ENCODE measurements around the gene TGFBR1.
A peak's percentile ranks its signal among the peaks of the same experiment; 100 is the strongest.

Gene TGFBR1

DNA sequence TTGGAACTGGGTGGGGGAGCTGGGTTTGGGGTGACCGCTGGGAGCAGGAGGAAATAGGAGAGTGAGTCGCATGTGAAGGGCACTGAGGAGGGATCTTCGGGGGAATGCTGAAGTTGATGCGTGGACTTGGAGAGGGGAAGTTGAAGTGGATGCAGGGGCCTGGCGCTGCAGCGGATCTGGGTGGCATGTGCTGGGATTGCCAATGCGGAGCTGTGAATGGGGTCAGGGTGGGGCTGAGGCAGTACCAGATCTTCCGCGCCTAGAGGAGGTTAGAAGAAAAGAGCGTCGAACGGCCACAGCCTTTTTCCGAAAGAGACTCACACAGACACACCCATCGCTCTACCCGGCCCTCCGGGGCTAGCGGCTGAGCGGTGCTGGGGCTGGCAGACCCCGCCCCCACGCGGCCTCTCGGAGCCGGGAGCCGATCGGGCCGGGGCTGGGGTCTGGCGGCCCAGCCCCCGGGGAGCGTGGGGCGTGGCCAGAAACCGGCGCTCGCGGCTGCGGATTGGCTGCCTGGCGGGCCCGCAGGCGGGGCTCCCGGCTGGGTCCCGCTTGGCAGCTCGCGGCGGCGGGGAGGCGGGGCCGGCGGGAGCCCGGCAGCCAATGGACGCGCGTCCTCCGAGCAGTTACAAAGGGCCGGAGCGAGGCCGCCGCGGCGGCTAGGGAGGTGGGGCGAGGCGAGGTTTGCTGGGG lies at the start of gene TGFBR1:
Gene TGFBR1 (plus strand): TSS at position 655 of the 693 bp plus-strand sequence. CDS start 93 bp downstream, outside the sequence.
- DNase-seq = peak; percentile 55 to 83

DNA sequence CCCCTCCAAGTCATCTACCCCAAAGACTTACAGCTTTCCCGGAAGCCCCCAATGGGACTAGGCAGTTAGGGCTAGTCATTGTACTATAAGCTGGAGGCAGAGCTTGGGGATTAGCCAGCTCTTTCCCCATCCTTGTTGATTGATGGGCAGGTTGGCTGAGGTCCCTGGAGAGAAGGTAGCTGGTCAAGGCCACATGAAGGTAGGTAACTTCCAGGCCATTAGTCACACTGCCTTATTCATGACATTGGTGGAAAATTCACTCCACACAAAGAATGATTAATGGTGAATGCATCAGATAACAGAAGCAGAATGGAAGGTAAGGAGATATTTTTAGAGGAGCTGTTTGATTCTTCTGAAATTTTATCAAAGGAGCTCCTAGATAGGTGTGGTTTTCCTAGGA lies 49.5 kb upstream of the TGFBR1 start:
- DNase-seq = no peak

DNA sequence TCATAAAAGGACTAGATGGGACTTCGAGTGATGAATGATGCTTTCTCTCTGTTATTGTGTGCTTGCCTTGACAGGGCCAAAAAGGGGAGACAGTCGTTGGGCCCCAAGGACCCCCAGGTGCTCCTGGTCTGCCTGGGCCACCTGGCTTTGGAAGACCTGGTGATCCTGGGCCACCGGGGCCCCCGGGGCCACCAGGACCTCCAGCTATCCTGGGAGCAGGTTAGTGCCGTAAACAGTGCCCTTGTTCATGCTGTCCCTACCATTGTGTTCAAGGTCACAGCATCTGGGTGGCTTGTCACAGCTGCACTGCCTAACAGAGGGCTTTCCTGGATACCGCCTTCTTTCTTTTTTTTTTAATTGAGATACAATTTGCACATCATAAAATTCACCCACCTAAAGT lies 48.7 kb upstream of the TGFBR1 start:
- no peak for DNase-seq

DNA sequence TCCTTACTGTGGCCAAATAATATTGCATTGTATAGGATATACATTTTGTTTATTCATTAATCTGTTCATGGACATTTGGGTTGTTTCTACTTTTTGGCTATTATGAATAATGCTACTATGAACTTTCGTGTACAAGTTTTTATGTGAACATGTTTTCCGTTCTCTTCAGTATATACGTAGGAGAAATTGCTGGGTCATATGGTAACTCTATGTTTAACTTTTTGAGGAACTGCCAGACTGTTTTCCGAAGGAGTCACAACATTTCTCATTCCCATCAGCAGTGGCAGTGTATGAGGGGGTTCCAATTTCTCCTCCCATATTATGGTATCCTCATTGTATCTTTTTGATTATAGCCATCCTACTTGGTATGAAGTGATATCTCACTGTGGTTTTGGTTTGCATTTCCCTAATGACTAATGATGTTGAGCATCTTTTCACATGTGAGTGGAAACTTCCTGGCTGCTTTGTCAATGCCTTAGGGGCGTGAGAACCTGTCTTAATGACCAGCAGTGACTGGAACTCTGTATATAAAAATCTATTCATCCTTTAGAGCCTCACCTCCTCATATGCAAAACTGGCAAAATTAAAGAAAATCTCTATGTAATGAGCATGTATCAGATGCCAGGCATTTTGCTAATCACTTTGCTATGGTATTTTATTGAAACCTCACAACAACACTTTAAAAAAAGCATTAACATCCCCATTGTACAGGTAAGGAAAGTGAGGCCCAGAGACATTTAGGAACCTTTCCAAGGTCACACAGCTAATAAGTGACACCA lies 47.8 kb upstream of the TGFBR1 start:
- peak in 1 of 2 experiments; percentile 22 for DNase-seq

DNA sequence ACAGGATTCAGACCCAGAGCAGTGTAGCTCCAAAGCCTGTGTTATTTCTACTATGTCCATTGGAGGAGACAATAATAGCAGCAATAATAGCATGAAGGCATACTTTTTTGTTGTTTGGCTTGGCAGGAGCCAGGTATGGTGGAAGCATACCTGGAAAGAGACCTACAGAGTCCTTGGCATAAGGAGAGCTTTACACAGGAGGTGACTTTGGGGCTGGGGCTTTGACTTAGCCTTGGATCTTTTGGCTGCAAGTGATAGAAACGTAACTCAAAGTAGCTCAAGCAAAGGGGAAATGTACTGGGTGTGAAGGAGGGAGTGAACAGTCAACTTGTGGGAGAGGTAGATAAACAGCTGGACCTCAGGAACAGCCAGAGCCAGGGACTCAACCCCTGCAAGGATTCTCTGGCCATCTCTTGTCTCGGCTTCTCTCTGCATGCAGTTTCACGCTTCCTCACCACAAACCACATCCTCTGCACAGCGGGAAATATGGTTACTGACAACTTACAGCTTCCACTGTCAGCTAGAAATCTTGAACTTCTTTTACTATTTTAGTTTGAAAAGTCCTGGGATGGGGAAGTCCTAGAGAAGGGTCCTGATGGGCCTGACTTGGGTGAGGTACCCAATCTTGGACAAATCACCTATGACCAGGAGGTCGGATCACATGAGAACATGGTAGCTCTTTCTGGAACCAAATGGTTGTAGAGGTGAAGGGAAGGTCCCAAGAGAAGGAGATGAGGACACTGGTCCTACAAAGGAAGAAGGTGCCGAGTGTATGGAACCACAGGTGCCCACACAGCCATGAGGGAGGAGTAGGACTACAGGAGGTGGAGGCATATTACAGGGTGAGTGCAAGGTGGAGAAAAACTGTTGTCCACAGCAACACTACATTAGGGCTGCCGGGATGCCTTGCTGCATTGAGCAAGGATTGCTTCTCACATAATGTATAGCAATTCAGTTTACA lies 47.0 kb upstream of the TGFBR1 start:
- DNase-seq = peak in 1 of 2 experiments; percentile 41

DNA sequence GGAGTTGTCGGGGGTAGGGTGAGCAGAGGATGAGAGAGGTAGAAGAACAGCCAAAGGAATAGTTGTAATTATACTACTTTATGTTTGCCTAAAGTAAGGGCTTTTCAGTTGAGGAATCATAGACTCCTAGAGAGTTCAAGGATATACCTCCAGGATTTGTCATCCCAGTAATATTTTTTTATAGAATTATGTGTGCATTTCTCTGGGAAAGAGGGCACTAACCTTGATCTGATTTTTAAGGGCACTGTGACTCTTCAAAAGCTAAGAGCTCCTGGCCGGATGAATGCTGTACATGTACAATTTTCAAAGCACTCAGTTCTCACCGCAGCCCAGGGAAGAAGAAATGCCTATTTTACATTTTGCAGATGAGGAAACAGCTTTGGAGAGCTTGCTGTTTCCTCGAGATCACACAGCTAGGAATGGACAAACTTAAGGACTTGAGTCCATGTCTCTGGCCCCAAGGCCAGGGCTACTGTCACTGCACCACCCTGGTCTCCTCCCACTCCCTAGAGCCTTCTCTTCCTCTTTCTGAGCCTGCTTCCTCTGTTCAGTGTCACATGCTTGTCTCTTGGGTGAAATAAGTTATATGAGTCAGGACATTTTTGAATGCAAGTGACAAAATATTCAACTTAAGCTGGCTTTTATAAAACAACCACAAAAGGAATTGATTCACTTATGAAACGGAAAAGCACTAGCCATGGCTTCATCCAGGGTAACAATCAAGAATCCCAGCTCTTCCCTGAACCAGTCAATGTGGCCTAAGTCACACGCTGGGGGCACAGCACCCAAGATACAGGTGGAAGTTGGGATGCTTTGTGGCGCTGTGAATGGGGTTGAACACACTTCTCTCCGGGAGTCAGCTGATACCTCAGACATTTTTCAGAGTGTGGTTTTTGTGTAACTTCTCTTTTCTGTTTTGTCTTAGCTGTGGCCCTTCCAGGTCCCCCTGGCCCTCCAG lies 45.7 kb upstream of the TGFBR1 start:
- DNase-seq = no peak

DNA sequence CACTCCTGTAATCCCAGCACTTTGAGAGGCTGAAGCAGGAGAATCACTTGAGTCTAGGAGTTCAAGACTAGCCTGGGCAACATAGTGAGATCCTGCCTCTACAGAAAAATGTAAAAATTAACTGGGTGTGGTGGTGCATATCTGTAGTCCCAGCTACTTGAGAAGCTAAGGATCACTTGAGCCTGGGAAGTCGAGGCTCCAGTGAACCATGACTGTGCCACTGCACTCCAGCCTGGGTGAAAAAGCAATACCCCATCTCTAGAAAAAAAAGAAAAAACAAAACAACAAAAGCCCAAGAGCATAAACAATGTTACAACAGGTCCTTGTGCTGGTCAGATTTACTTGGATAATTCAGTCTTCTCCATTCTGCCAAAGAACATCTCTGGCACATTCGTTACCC lies 44.3 kb upstream of the TGFBR1 start:
- no peak for DNase-seq

DNA sequence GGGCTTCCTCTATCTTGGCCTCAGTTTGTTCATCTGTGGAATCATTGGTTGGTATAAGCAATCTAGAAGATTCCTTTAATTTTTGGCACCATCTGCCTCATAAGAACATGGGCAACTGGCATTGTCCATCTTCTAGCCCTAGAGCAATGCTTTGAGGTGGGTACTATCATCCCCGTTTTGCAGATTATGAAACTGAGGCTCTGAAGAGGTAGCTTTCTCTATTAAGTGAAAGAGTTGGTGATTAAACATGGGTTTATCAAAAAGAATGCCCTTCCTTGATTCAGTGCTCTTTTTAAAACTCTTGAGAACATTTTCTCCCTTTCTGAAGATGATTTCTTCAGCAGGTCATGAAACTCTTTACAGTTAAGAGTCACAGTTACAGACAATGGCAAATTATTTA lies 42.4 kb upstream of the TGFBR1 start:
- no peak for DNase-seq

DNA sequence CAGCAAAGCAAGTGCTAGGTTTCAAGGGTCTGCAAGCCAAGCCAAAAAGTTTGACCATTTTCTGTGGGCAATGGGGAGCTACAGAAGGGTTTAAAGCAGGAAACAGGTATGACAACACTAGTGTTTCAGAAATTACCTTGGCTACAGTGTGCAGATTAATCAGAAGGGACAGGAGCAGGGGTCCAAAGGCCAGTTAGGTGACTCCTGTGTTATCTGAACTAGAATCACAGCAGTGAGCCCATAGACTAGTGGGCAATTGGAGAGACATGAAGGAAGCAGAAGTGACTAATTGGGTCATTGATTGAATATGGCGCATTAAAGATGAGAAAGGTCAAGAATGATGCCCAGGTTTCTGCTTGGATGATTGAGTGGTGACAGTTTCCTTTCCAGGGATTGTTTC lies 41.4 kb upstream of the TGFBR1 start:
- DNase-seq = no peak

DNA sequence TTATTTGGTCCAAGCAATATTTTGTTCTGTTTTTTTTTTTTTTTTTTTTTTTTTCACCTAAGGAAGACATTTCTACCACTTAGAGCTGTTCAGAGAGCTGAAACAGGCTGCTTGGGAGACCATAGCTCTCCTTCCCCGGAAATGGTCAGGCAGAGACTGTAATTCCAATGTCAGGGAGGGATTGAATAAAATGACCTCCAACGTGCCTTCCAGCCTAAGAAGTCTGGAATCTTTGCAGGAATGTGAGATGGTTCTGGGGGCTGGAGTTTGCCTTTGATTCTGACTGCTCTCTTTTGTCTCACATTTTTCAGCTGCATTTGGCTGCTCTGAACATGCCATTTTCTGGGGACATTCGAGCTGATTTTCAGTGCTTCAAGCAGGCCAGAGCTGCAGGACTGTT lies 38.3 kb upstream of the TGFBR1 start:
- DNase-seq = no peak

DNA sequence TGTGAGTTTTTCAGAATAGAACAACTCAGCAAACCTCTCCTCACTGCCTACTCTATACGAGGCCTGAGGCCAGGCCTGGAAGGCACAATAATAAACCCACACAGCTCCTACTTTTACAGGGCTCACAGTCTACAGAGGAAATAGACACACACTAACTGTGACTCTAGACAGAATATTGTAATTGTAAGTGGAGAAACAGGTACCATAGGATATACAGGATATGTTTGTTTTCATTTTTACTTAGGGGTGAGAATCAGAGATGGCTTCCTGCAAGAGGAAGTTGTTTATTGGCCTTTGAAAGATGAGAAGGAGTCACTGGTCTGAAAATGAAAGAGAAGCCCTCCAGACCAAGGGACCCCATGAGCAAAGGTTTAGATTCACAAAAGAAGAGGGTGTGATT lies 35.8 kb upstream of the TGFBR1 start:
- DNase-seq = no peak

DNA sequence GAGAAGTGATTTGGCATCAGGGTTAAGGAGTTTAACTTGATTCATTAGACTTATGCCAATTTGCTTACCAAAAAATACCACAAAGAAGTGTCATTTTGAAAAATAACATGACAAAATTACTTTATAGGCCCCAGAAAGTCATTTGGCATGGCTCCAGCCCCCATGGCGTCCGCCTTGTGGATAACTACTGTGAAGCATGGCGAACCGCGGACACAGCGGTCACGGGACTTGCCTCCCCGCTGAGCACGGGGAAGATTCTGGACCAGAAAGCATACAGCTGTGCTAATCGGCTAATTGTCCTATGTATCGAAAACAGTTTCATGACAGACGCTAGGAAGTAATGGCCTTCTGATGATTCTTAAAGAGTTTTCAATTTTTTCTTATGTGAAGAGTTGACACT lies 35.4 kb upstream of the TGFBR1 start:
- DNase-seq = no peak

DNA sequence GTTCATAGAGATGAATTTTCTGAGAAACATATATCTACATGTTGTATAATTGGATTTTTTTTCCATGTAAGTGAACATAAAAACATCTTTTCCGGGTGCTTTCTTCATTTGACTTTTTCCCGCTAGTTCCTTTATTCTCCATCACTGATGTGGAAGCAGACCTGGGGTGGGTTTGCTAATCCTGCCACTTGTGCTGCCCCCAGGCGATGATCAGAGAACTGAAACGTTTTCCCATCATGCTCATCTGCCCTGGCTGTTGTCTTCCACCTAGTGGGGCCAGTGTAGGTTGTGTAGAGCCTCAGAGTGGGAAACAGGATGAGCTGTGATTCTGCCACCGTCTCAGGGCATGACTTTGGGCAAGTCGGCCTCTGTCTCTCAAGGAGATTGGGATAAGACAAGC lies 34.2 kb upstream of the TGFBR1 start:
- DNase-seq = no peak

DNA sequence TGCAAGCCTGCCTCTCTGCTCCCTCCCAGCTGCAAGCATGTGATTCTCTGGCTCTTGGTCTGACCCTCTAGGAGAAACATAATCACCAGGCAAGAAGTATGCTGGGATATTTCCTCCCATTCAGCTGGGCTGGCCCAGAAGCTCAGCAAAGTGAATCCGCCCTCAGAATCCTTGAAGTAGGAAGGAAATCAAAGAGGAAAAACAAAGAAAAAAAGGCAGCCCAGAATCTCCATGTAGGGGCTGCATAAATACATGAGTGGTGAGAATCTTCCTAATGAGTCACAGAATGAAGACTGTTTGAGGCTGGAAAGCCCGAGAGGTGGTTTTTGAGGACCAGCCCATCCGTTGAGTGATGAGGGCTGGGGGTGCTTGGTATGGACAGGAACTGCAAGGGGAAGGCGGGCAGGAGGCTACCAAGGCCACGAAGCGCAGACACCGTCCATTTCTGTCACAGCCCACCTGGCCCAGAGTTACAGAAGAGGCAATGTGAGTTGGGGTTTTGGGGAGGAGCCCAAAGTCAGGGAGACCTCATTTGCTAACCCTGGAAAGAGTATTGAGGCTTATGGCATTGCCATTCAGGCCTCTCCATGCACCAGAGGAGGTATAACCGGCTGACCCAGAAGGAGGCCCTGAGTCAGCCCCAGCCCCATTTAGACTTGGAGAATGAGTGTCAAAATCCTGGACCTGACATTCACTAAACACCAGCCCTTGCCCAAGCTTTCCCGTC lies 33.4 kb upstream of the TGFBR1 start:
- no peak for DNase-seq

DNA sequence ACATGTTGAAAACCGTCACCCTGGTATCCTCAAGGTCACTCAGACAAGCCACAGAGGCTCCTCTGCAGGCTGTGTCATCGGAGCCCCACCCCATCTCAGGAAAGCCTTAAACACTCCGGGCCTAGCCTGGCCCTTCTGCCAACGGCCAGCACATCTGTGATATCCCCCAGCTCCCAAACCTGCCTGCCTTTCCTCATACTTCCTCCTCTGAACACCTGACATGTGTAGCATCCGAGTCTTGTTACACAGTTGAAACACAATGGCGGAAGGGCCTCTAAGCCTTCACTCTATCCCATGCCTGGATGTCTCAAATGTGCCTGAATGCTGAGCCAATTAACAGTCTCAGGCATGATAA lies 32.9 kb upstream of the TGFBR1 start:
- no peak for DNase-seq

DNA sequence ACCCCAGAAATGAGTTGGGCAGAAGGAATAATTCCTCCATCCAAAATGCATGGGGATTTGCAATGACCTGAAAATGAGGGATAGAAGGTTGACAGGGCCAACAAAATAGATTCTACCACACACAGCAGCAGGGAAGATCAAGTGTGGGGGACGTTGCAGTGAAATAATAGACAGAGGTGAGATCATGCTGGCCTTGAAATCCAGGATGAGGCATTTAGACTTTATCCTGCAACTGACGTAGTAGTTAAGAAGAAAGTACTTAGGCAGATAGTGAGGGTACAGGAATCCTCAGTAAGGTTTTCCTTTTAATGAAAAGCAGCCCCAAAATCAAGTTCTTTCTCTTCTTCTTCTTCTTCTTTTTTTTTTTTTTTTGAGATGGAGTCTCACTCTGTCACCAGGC lies 31.6 kb upstream of the TGFBR1 start:
- DNase-seq = no peak

DNA sequence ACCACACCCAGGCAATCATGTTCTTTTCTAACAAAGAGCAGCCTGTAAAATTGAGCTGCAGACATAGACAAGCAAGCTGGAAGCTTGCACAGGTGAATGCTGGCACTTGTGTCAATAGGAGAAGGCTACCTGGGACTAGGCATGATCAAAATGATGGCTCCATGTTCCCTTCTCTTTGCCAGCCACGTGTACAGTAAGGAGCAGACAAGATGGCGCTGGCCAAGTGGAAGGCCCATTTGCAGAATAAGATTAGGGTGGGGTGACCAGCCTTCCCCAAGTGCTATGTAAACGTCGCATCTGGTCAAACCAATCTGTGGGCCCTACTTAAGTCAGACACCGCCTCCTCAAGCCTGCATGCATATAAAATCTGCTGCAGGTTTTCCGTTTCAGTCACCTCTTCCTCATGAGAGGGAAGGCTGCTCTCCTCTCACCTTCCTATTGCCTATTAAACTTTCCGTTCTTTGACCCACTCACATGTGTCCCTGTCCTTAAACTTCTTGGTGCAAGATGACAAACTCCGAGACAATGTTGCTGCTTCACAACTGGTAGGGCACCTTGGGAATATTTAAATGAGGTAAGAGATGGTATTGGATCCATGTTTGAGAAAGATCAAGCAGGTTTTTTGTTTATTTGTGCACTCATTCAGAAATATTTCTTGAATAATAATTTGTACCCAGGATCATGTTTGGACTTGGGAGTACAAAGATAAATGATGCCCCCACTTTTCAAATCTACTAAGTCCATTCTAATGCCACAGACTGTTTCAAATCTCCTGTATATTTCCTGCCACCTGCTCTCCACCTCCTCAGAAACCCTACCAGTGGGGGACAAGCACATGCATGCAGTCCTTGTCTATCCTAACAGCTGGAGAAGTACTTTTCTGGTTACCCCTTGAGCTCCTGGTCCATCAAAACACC lies 30.7 kb upstream of the TGFBR1 start:
- no peak for DNase-seq

DNA sequence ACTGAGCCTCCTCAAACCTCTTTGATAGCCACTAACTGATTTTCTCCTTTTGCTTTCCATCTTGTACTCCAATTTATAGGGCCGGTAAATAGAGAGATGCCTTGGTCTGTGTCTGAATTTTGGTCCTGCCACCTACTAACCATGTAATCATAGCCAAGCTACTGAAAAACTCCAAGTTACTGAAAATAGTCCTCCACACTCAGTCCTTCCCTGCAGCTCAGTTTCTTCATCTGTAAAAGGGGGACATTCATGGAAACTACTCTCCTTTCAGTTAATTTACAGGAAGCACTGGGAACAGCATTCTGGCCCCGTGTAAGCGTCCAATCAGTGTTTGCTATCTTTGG lies 30.0 kb upstream of the TGFBR1 start:
- no peak for DNase-seq

DNA sequence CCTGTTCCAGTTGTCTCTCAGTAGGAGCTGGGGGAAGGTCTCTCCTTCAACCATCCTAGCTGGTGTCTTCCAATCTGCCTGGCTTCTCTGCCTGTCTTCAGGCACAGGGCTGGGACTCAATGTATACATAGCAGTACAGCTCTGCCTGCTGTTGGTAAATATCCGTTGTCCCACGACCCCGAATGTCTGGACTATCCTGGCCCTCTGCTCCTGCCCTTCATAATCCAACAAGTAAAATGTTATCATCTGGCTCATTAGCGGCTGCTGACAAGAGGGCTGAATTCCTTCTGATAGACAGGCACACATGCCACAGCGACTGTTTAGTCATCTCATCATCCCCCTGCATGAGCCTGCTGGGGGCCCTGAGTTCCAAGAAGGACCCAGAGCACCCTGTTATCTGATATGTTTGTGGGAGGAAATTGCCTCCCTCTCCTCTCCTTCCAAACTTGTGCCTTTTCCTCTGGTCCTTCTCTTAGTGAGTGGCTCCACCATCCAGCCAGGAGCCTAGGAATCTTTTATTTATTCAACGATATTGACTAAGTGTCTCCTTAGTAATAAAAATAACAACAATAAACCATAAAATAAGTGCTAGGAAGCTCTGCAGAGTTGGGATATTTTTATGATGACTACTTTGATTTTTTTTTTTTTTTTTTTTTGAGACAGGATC lies 29.5 kb upstream of the TGFBR1 start:
- no peak for DNase-seq

DNA sequence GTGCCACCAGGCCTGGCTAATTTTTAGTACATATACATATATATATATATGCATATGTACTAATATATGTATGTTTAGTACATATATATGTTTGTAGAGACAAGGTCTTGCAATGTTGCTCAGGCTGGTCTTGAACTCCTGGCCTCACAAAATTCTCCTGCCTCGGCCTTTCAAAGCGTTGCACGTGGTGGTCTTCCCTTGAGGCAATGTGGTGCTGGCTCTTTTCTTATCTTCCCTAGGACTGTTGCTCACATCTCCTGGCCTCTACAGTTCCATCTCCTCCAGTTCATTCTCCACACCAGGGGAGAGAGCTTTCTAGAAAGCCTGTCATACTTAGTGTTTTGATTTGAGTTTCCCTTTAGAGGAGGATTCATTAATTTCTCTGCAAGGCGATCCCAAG lies 28.9 kb upstream of the TGFBR1 start:
- no peak for DNase-seq
